Fibroblast of villous mesenchyme (primary cell): Measurements from ENCODE around the gene KCNMA1. TPM values are rescaled to one million over a fixed set of nuclear protein-coding genes. Genes with fewer than 3 reads are reported as not detected.
A peak's percentile ranks its signal among the peaks of the same experiment; 100 is the strongest.

Source experiments
- DNase-seq: peaks from one replicate; pipeline ENCODE4 v3.0.0-alpha.2; 2010; ENCODE audit warnings: low read depth
- H3K4me3 ChIP-seq: 2 replicates; pipeline ENCODE4 v1.5.1; 2011; ENCODE audit warnings: low read depth, mild to moderate bottlenecking, low read length
- CTCF ChIP-seq: IDR thresholded peaks from 2 replicates; pipeline ENCODE4 v1.5.1; 2012; ENCODE audit warnings: low read depth, mild to moderate bottlenecking, low read length; ENCODE audit not compliant: insufficient read depth
- total RNA-seq: library from RNA; depleted of rRNA; stranded (reverse); fragments of >200 nt; gene quantifications from 2 replicates; pipeline ENCODE4 v1.2.3, GENCODE V29; 2012

KCNMA1 gene
- total RNA-seq, 1 donor = 36.7 TPM

- H3K4me3 ChIP-seq = no peak overlapping the region
- DNase-seq = peak; percentile 89
- no peak for TF ChIP-seq CTCF
These were observed 363.4 kb downstream of the KCNMA1 start for GRCh38 chr10:77274046-77274795.

GRCh38 chr10:77269163-77269562 is 368.4 kb downstream of the KCNMA1 start:
- DNase-seq = no peak
- no peak overlapping the region for H3K4me3 ChIP-seq
- no peak for TF ChIP-seq CTCF

- no peak for DNase-seq
- H3K4me3 ChIP-seq = no peak overlapping the region
- TF ChIP-seq CTCF = no peak
These were observed 368.9 kb downstream of the KCNMA1 start for GRCh38 chr10:77268721-77269120.

- TF ChIP-seq CTCF = no peak
- H3K4me3 ChIP-seq = no peak overlapping the region
- DNase-seq = no peak
These were observed 369.6 kb downstream of the KCNMA1 start for GRCh38 chr10:77267703-77268675.

GRCh38 chr10:77266242-77266641 is 371.4 kb downstream of the KCNMA1 start:
- DNase-seq = no peak
- H3K4me3 ChIP-seq = no peak overlapping the region
- TF ChIP-seq CTCF = no peak

- no peak overlapping the region for H3K4me3 ChIP-seq
- DNase-seq = no peak
- TF ChIP-seq CTCF = no peak
These were observed 373.1 kb downstream of the KCNMA1 start for GRCh38 chr10:77264527-77264926.
